Measurements from ENCODE around the gene PLSCR4.

Gene PLSCR4

DNA sequence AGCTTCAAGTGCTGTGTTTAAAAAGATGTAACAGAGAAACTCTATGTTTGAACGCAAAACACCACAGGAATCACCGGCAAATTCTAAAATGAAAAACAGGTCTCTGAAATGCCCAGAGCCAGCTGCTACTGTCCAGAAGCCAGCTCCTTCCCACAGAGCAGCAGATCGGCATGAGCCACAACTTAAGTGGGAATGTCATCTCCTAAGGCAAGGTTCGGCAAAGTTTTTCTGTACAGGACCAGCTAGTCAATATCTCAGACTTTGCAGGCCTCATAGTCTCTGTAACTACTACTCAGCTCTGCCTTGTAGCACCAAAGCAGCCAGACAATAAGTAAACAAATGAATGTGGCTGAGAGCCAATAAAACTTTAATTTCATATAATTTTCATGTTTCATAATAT lies 94.8 kb downstream of the PLSCR4 start:
- no peaks in the 10 kb centered on the region for H3K9me3 Mint-ChIP-seq
- no peaks in the 10 kb centered on the region for H3K36me3 Mint-ChIP-seq (ENCODE audit: low read depth)
- peaks cover 17% of the 10 kb centered on the region for H3K27me3 Mint-ChIP-seq
- no peak overlapping the region for H3K4me3 Mint-ChIP-seq
- H3K27ac Mint-ChIP-seq: no peak overlapping the region
- intact Hi-C loops (cut with micrococcal nuclease): no loop called here
- H3K4me1 Mint-ChIP-seq (ENCODE audit: low read depth): peaks cover 7% of the 10 kb centered on the region

DNA sequence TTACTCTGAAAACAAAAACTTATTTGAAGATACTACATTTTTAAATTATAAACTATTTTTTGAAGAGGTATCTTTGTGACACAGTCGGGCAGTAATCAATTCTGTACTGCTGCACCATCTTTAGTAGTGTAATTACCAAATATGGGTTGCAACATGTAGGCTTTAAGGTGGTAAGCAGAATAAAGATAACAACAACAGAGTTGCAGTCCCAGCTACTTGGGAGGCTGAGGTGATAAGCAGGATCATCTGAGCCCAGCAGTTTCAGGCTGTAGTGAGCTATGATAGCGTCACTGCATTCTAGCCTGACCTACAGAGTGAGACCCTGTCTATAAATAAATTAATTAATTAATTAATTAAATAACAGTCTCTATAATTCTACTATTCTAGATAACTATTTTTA lies 95.9 kb downstream of the PLSCR4 start:
- intact Hi-C loops (cut with micrococcal nuclease): no loop called here
- Mint-ChIP-seq H3K4me3 (no peak overlapping the region), H3K4me1 (ENCODE audit: low read depth) (peaks cover under 1% of the 10 kb centered on the region), H3K9me3 (no peaks in the 10 kb centered on the region), H3K27me3 (peaks cover 9% of the 10 kb centered on the region), H3K27ac (no peak overlapping the region), H3K36me3 (ENCODE audit: low read depth) (no peaks in the 10 kb centered on the region)

DNA sequence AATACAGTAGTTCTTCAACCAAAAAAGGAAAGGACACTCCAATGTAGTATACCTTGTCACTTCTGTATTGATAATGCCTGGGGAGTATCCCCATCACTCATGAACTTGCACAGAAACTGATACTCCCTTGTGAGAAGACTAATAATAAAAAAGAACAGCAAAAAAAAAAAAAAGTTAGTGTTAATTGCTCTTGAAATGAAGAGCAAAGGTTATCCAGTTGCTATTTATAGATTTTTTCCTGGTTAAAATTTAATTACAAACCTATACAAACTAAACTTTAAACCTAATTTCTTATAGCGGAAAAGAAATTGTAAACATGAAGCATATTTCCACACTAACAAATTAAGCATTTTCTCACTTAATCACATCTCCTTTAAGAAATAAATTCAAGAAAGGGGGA lies 96.6 kb downstream of the PLSCR4 start:
- Mint-ChIP-seq H3K36me3 (ENCODE audit: low read depth) (no peaks in the 10 kb centered on the region), H3K9me3 (no peaks in the 10 kb centered on the region), H3K4me3 (no peak overlapping the region), H3K27me3 (peaks cover 4% of the 10 kb centered on the region), H3K4me1 (ENCODE audit: low read depth) (no peaks in the 10 kb centered on the region), H3K27ac (no peak overlapping the region)
- intact Hi-C loops (cut with micrococcal nuclease): no loop called here

DNA sequence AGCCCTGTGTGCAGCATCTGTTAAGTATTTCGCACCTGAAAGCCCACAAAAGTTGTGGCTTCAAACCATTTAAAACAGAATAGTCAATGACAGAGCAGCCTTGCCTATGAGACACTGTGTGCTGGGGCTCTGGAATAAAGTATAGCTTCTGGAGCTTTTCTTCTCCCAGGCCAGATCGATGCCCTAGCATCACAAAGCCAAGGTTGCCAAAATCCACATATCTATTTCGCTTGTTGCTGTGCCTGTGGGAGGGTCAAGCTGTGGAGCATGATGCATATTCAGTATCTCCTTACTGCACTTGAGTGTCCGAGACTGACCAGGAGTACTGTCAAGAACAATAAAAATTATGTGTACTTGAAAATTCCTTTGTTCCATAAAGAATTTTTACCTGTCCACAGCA lies 97.5 kb downstream of the PLSCR4 start:
- Mint-ChIP-seq H3K4me3 (no peak overlapping the region), H3K27me3 (no peaks in the 10 kb centered on the region), H3K36me3 (ENCODE audit: low read depth) (no peaks in the 10 kb centered on the region), H3K9me3 (no peaks in the 10 kb centered on the region), H3K27ac (no peak overlapping the region), H3K4me1 (ENCODE audit: low read depth) (peaks cover under 1% of the 10 kb centered on the region)
- intact Hi-C loops (cut with micrococcal nuclease): no loop called here

DNA sequence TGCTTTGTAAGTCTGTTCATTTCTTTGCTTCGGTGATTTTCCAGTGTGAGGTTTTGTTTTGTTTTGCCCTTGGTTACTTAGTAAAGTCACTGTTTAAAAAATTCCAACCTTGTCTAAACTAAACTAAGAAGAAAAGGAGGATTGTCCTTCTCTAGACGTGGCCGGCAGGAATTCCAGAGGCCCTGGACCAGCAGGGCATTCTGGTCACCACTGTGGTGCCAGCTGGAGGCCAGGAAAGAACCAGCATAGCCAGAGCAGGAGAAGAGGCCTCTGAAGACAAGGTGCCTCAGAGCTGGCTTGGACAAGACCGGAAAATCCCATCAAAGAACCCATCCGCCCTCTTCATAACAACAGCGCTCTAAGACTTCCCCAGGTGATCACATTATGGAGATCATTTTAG lies 98.1 kb downstream of the PLSCR4 start:
- H3K27ac Mint-ChIP-seq: no peak overlapping the region
- no peaks in the 10 kb centered on the region for H3K27me3 Mint-ChIP-seq
- no peak overlapping the region for H3K4me3 Mint-ChIP-seq
- peaks cover 6% of the 10 kb centered on the region for H3K4me1 Mint-ChIP-seq (ENCODE audit: low read depth)
- intact Hi-C loops (cut with micrococcal nuclease): no loop called here
- H3K36me3 Mint-ChIP-seq (ENCODE audit: low read depth): no peaks in the 10 kb centered on the region
- H3K9me3 Mint-ChIP-seq: no peaks in the 10 kb centered on the region

DNA sequence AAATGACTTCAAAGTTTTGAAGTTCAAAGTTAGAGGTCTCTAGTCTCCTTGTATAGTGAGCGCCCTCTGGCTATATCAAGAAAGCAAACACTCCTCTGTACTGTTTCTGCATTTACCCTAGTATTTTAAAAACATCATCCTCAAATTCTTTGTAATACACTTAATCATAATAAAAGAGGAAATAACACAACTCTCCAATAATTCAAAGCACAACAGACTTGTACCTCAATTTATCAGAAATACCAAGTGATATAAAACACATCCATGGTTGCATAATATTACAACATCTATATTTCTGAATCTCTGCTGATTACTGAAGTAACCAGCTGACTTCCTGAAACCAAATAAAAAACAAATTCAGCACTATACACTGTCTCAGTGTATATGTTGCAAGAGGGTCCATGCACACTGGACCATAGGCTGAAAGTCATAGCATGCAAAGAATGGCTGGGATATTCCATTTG lies 102.4 kb downstream of the PLSCR4 start:
- no peak overlapping the region for H3K4me3 Mint-ChIP-seq
- no peaks in the 10 kb centered on the region for H3K9me3 Mint-ChIP-seq
- H3K27me3 Mint-ChIP-seq: no peaks in the 10 kb centered on the region
- intact Hi-C loops (cut with micrococcal nuclease): no loop called here
- peaks cover 6% of the 10 kb centered on the region for H3K4me1 Mint-ChIP-seq (ENCODE audit: low read depth)
- no peaks in the 10 kb centered on the region for H3K36me3 Mint-ChIP-seq (ENCODE audit: low read depth)
- no peak overlapping the region for H3K27ac Mint-ChIP-seq

DNA sequence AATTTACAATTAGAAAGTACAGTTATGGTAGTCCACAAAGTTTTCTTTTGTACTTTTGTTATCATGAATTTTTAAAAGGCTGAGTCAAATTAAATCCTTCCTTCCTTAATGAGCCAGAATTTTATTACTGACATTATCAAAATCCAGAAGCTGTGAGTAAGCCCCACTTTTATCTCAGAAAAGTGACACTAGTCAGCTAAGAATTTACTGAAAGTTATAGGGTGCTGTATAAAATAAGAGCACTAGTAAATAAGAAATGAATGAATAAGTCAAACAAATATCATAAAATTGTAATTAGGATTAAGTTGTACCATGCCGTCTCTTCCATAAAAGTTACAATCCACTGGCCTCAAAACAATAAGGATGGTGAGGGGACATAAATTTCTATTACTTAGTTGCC lies 105.3 kb downstream of the PLSCR4 start:
- H3K27ac Mint-ChIP-seq: no peak overlapping the region
- H3K27me3 Mint-ChIP-seq: no peaks in the 10 kb centered on the region
- H3K4me1 Mint-ChIP-seq (ENCODE audit: low read depth): peaks cover 6% of the 10 kb centered on the region
- no peaks in the 10 kb centered on the region for H3K9me3 Mint-ChIP-seq
- intact Hi-C loops (cut with micrococcal nuclease): no loop called here
- no peaks in the 10 kb centered on the region for H3K36me3 Mint-ChIP-seq (ENCODE audit: low read depth)
- H3K4me3 Mint-ChIP-seq: no peak overlapping the region

DNA sequence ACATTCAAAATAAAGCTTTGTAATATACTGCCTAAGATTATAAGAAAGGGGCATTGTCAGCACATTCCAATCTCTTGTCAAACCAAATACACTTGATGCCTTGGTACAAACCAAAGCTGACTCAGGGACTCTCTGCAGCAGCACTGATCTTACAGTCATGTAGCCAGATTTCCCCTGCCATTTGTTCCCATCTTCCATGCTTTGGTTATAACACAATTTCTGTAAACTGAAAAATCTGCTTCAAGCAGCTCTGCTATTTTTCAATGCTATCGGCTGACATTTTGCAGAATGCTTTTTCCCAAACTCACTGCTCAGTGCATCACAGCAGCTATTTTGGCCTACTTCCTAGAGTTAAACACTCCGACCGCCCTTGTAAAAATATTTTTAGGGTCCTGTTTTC lies 108.1 kb downstream of the PLSCR4 start:
- H3K4me3 Mint-ChIP-seq: no peak overlapping the region
- no peak overlapping the region for H3K27ac Mint-ChIP-seq
- H3K36me3 Mint-ChIP-seq (ENCODE audit: low read depth): no peaks in the 10 kb centered on the region
- H3K4me1 Mint-ChIP-seq (ENCODE audit: low read depth): no peaks in the 10 kb centered on the region
- no peaks in the 10 kb centered on the region for H3K27me3 Mint-ChIP-seq
- intact Hi-C loops (cut with micrococcal nuclease): no loop called here
- no peaks in the 10 kb centered on the region for H3K9me3 Mint-ChIP-seq

Data from dendritic cell treated with granulocyte-macrophage colony-stimulating factor and Interleukin-4, amounts not matched to agents 40 ng/mL and 50 ng/mL, for 4 days (primary cell).